HepG2 (cell line): ENCODE results near the gene TYMP. TPM values are rescaled to one million over a fixed set of nuclear protein-coding genes. Genes with fewer than 3 reads are reported as not detected.

ENCODE experiments used
- ELF1 ChIP-seq: sonication (generic); formaldehyde crosslinking; IDR thresholded peaks from 2 replicates; pipeline ENCODE4 v1.4.0; 2020; ENCODE audit warnings: missing genetic modification reagents
- KMT2A ChIP-seq: sonication (generic); formaldehyde crosslinking; IDR thresholded peaks from 2 replicates; pipeline ENCODE4 v1.4.0; 2020; ENCODE audit warnings: missing genetic modification reagents
- LCORL ChIP-seq, 2 experiments: fragments of 450-650 bp in 1 of 2; sonication (generic) in 1 of 2; formaldehyde crosslinking in 1 of 2; IDR thresholded peaks; 2 replicates each; pipeline versions ENCODE4 v1.5.0 to v1.6.1; 2017 to 2020; ENCODE audit warnings: antibody characterized with exemption in 1 of 2, missing genetic modification reagents in 1 of 2
- MAF1 ChIP-seq: sonication (generic); formaldehyde crosslinking; IDR thresholded peaks from 2 replicates; pipeline ENCODE4 v1.5.0; 2020; ENCODE audit warnings: missing genetic modification reagents, borderline replicate concordance
- MEF2D ChIP-seq: sonication (generic); formaldehyde crosslinking; IDR thresholded peaks from 2 replicates; pipeline ENCODE4 v1.5.1; 2020; ENCODE audit warnings: mild to moderate bottlenecking, missing genetic modification reagents
- NFKBIZ ChIP-seq: IDR thresholded peaks from 2 replicates; pipeline ENCODE4 v1.6.1; 2018; ENCODE audit warnings: missing genetic modification reagents, missing compliant biosample characterization
- NONO ChIP-seq, 2 experiments: fragments of 450-650 bp in 1 of 2; sonication (generic) in 1 of 2; formaldehyde crosslinking in 1 of 2; IDR thresholded peaks in 1 of 2; conservative IDR thresholded peaks in 1 of 2; 2 replicates each; pipeline versions ENCODE4 v1.6.1 to v1.8.0; 2017 to 2022; ENCODE audit warnings: mild to moderate bottlenecking in 1 of 2, missing genetic modification reagents in 1 of 2, moderate library complexity in 1 of 2
- NR2F1 ChIP-seq, 2 experiments: fragments of 450-650 bp in 1 of 2; formaldehyde crosslinking in 1 of 2; IDR thresholded peaks; 2 replicates each; pipeline versions ENCODE4 v1.5.0 to v1.6.1; 2016 to 2020; ENCODE audit warnings: mild to moderate bottlenecking in 1 of 2, missing compliant biosample characterization in 1 of 2, missing genetic modification reagents in 1 of 2, moderate library complexity in 1 of 2
- PHF21A ChIP-seq: sonication (generic); formaldehyde crosslinking; IDR thresholded peaks from 2 replicates; pipeline ENCODE4 v1.5.0; 2020; ENCODE audit warnings: mild to moderate bottlenecking, missing genetic modification reagents
- STAT5B ChIP-seq: sonication (generic); formaldehyde crosslinking; IDR thresholded peaks from 2 replicates; pipeline ENCODE4 v1.4.0; 2020; ENCODE audit warnings: missing genetic modification reagents
- U2AF1 ChIP-seq: fragments of 200-400 bp; formaldehyde crosslinking; optimal IDR thresholded peaks from 2 replicates; pipeline ENCODE3; 2017; ENCODE audit warnings: mild to moderate bottlenecking, low read depth, low read length
- ZBTB7B ChIP-seq: sonication (generic); formaldehyde crosslinking; IDR thresholded peaks from 2 replicates; pipeline ENCODE4 v1.4.0; 2020; ENCODE audit warnings: missing genetic modification reagents
- ZFX ChIP-seq: sonication (generic); formaldehyde crosslinking; IDR thresholded peaks from 2 replicates; pipeline ENCODE4 v1.4.0; 2020; ENCODE audit warnings: mild to moderate bottlenecking, low read depth, missing genetic modification reagents, moderate library complexity
- ZFY ChIP-seq: sonication (generic); formaldehyde crosslinking; IDR thresholded peaks from 2 replicates; pipeline ENCODE4 v1.4.0; 2020; ENCODE audit warnings: missing genetic modification reagents
- ZNF124 ChIP-seq: sonication (generic); formaldehyde crosslinking; IDR thresholded peaks from 2 replicates; pipeline ENCODE4 v1.4.0; 2020; ENCODE audit warnings: missing genetic modification reagents
- ZNF317 ChIP-seq: sonication (generic); formaldehyde crosslinking; IDR thresholded peaks from 2 replicates; pipeline ENCODE4 v1.5.0; 2020; ENCODE audit warnings: mild to moderate bottlenecking, missing genetic modification reagents
- ZNF350 ChIP-seq: sonication (generic); formaldehyde crosslinking; IDR thresholded peaks from 2 replicates; pipeline ENCODE4 v1.4.0; 2020; ENCODE audit warnings: mild to moderate bottlenecking, low read depth, missing genetic modification reagents, borderline replicate concordance
- ZNF563 ChIP-seq: sonication (generic); formaldehyde crosslinking; IDR thresholded peaks from 2 replicates; pipeline ENCODE4 v1.8.0; 2022; ENCODE audit warnings: mild to moderate bottlenecking, moderate library complexity, missing genetic modification reagents
- ZNF577 ChIP-seq: sonication (generic); formaldehyde crosslinking; IDR thresholded peaks from 2 replicates; pipeline ENCODE4 v1.4.0; 2020; ENCODE audit warnings: mild to moderate bottlenecking, low read depth, missing genetic modification reagents, borderline replicate concordance
- ZNF589 ChIP-seq: sonication (generic); formaldehyde crosslinking; conservative IDR thresholded peaks from 2 replicates; pipeline ENCODE4 v1.8.0; 2022; ENCODE audit warnings: mild to moderate bottlenecking, moderate library complexity, missing genetic modification reagents
- ZNF672 ChIP-seq: sonication (generic); formaldehyde crosslinking; IDR thresholded peaks from 2 replicates; pipeline ENCODE4 v1.8.1; 2022; ENCODE audit warnings: missing genetic modification reagents
- polyA plus RNA-seq, 8 experiments: library from polyadenylated mRNA; depleted of rRNA in 3 of 8; stranded (reverse) in 7 of 8; unstranded in 1 of 8; fragments of >200 nt; fragmentation: Illumina TruSeq in 4 of 8; extraction: Trizol in 4 of 8; gene quantifications; 2 replicates each; pipeline versions ENCODE4 v1.2.1 to v1.2.3, GENCODE V29; 2011 to 2016; ENCODE audit warnings: low read depth in 4 of 8, missing spikeins in 1 of 8, mixed read lengths in 1 of 8; ENCODE audit not compliant: insufficient read depth in 1 of 8
- total RNA-seq, 5 experiments: library from RNA; depleted of rRNA; stranded (reverse); fragments of >200 nt; fragmentation: Illumina TruSeq; extraction: Trizol; gene quantifications; 2 replicates each; pipeline ENCODE4 v1.2.3, GENCODE V29; 2016; ENCODE audit warnings: low read depth in 1 of 5
- TF ChIP-seq, protein P1 (sequence below): sonication (generic); formaldehyde crosslinking; IDR thresholded peaks from 2 replicates; pipeline ENCODE4 v1.9.0; 2021; ENCODE audit warnings: missing genetic modification reagents, borderline replicate concordance
- TF ChIP-seq, protein P2 (sequence below): sonication (generic); formaldehyde crosslinking; IDR thresholded peaks from 2 replicates; pipeline ENCODE4 v1.4.0; 2020; ENCODE audit warnings: missing genetic modification reagents
- TF ChIP-seq, protein P3 (sequence below): sonication (generic); formaldehyde crosslinking; IDR thresholded peaks from 2 replicates; pipeline ENCODE4 v1.4.0; 2020; ENCODE audit warnings: mild to moderate bottlenecking, missing genetic modification reagents
- TF ChIP-seq, protein P4 (sequence below): sonication (generic); formaldehyde crosslinking; IDR thresholded peaks from 2 replicates; pipeline ENCODE4 v1.5.0; 2020; ENCODE audit warnings: mild to moderate bottlenecking, missing genetic modification reagents

TYMP gene
- total and polyA plus RNA-seq, 2 of the 13 experiments (the other 11 are each of a cell fraction or from before 2014, with no cell fraction given) = 3.9 to 4.3 TPM

DNA sequence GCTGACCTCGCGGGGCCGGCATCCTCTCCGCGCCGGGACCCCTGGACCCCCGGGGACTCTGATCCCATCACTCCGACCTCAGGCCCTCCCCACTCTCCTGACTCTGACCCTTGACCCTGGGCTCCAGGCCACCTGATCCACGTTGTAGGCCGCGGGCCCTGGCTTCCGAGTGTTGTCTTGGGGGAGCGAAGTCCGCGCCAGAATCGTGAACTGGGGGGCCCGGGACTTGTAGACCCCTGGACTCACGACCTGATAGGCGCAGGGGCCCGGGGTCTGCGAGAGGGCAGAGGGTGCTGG is 716 bp upstream of the TYMP start (continued):
- TF ChIP-seq ZBTB7B (CRISPR knock-in tag) (peak; percentile 62), ZNF577 (CRISPR knock-in tag) (no peak), MEF2D (CRISPR knock-in tag) (peak; percentile 42; the same call in 1 of the 2 replicates), STAT5B (CRISPR knock-in tag) (0 out of 2 replicates have a peak, but pooled peaks have one; percentile 10), ZNF589 (CRISPR knock-in tag) (0 out of 2 replicates have a peak, but pooled peaks have one; percentile 53), NONO (IDR thresholded peaks at IDR 0.05) (no peak), NONO (CRISPR knock-in tag; conservative IDR thresholded peaks at IDR 0.05) (peak; percentile 98), NR2F1 (CRISPR knock-in tag; IDR thresholded peaks at IDR 0.05) (peak; percentile 10 to 76; a peak in 3 of 4 replicates), U2AF1 (peak; percentile 6), ZFX (CRISPR knock-in tag) (peak; percentile 92), ELF1 (CRISPR knock-in tag) (0 out of 2 replicates have a peak, but pooled peaks have one; percentile 7), ZNF563 (CRISPR knock-in tag) (peak; percentile 34; the same call in 1 of the 2 replicates), ZNF672 (CRISPR knock-in tag) (peak; percentile 77; the same call in 1 of the 2 replicates), MAF1 (CRISPR knock-in tag) (no peak), ZNF350 (CRISPR knock-in tag) (peak; percentile 72; the same call in 1 of the 2 replicates), KMT2A (CRISPR knock-in tag) (peak; percentile 45; the same call in 1 of the 2 replicates), NFKBIZ (0 out of 2 replicates have a peak, but pooled peaks have one; percentile 12), ZNF317 (CRISPR knock-in tag) (peak; percentile 46; the same call in 1 of the 2 replicates), ZFY (peak; percentile 86; the same call in 1 of the 2 replicates), LCORL (IDR thresholded peaks at IDR 0.05) (no peak), LCORL (CRISPR knock-in tag; IDR thresholded peaks at IDR 0.05) (no peak), PHF21A (CRISPR knock-in tag) (peak; percentile 71; the same call in 1 of the 2 replicates), ZNF124 (no peak)
- TF ChIP-seq, protein P1, sequence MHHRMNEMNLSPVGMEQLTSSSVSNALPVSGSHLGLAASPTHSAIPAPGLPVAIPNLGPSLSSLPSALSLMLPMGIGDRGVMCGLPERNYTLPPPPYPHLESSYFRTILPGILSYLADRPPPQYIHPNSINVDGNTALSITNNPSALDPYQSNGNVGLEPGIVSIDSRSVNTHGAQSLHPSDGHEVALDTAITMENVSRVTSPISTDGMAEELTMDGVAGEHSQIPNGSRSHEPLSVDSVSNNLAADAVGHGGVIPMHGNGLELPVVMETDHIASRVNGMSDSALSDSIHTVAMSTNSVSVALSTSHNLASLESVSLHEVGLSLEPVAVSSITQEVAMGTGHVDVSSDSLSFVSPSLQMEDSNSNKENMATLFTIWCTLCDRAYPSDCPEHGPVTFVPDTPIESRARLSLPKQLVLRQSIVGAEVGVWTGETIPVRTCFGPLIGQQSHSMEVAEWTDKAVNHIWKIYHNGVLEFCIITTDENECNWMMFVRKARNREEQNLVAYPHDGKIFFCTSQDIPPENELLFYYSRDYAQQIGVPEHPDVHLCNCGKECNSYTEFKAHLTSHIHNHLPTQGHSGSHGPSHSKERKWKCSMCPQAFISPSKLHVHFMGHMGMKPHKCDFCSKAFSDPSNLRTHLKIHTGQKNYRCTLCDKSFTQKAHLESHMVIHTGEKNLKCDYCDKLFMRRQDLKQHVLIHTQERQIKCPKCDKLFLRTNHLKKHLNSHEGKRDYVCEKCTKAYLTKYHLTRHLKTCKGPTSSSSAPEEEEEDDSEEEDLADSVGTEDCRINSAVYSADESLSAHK (CRISPR knock-in tag) = no peak
- TF ChIP-seq, protein P2, sequence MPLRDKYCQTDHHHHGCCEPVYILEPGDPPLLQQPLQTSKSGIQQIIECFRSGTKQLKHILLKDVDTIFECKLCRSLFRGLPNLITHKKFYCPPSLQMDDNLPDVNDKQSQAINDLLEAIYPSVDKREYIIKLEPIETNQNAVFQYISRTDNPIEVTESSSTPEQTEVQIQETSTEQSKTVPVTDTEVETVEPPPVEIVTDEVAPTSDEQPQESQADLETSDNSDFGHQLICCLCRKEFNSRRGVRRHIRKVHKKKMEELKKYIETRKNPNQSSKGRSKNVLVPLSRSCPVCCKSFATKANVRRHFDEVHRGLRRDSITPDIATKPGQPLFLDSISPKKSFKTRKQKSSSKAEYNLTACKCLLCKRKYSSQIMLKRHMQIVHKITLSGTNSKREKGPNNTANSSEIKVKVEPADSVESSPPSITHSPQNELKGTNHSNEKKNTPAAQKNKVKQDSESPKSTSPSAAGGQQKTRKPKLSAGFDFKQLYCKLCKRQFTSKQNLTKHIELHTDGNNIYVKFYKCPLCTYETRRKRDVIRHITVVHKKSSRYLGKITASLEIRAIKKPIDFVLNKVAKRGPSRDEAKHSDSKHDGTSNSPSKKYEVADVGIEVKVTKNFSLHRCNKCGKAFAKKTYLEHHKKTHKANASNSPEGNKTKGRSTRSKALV = 0 out of 2 replicates have a peak, but pooled peaks have one; percentile 18
- TF ChIP-seq, protein P3, sequence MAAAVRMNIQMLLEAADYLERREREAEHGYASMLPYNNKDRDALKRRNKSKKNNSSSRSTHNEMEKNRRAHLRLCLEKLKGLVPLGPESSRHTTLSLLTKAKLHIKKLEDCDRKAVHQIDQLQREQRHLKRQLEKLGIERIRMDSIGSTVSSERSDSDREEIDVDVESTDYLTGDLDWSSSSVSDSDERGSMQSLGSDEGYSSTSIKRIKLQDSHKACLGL (CRISPR knock-in tag) = peak; percentile 24; the same call in 1 of the 2 replicates
- TF ChIP-seq, protein P4, sequence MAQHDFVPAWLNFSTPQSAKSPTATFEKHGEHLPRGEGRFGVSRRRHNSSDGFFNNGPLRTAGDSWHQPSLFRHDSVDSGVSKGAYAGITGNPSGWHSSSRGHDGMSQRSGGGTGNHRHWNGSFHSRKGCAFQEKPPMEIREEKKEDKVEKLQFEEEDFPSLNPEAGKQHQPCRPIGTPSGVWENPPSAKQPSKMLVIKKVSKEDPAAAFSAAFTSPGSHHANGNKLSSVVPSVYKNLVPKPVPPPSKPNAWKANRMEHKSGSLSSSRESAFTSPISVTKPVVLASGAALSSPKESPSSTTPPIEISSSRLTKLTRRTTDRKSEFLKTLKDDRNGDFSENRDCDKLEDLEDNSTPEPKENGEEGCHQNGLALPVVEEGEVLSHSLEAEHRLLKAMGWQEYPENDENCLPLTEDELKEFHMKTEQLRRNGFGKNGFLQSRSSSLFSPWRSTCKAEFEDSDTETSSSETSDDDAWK (CRISPR knock-in tag) = no peak
